Measurements from ENCODE around the gene TAOK2. TPM values are rescaled to one million over a fixed set of nuclear protein-coding genes. Genes with fewer than 3 reads are reported as not detected.

TAOK2 gene
- total RNA-seq, 4 donors from 2014 or later: 78.1 to 123 (median 90.9) TPM

DNA sequence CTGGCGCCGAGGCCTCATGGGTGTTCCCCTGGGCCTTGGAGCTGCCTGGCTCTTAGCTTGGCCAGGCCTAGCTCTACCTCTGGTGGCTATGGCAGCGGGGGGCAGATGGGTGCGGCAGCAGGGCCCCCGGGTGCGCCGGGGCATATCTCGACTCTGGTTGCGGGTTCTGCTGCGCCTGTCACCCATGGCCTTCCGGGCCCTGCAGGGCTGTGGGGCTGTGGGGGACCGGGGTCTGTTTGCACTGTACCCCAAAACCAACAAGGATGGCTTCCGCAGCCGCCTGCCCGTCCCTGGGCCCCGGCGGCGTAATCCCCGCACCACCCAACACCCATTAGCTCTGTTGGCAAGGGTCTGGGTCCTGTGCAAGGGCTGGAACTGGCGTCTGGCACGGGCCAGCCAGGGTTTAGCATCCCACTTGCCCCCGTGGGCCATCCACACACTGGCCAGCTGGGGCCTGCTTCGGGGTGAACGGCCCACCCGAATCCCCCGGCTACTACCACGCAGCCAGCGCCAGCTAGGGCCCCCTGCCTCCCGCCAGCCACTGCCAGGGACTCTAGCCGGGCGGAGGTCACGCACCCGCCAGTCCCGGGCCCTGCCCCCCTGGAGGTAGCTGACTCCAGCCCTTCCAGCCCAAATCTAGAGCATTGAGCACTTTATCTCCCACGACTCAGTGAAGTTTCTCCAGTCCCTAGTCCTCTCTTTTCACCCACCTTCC lies 13.9 kb downstream of the TAOK2 start:
- DNase-seq: peak in 1 of 3 donors; percentile 24
- no peak overlapping the region for H3K4me3 ChIP-seq
- TF ChIP-seq CTCF (IDR thresholded peaks at IDR 0.05): no peak
- TF ChIP-seq POLR2A (IDR thresholded peaks at IDR 0.05): no peak
- H3K9me3 ChIP-seq: no peaks in the 10 kb centered on the region
- no peaks in the 10 kb centered on the region for H3K4me1 ChIP-seq
- H3K36me3 ChIP-seq: peaks cover 0 to 99% (median 3%) of the 10 kb centered on the region in 3 donors
- H3K27me3 ChIP-seq: no peaks in the 10 kb centered on the region
- no peak overlapping the region for H3K27ac ChIP-seq

GRCh38 chr16:29988346-29989075 lies 14.8 kb downstream of the TAOK2 start:
- peaks cover 0 to under 1% (median 0%) of the 10 kb centered on the region in 4 donors for H3K4me1 ChIP-seq
- H3K27ac ChIP-seq: no peak overlapping the region
- no peaks in the 10 kb centered on the region for H3K27me3 ChIP-seq
- no peaks in the 10 kb centered on the region for H3K9me3 ChIP-seq
- no peak for TF ChIP-seq CTCF (IDR thresholded peaks at IDR 0.05)
- no peak for TF ChIP-seq POLR2A (IDR thresholded peaks at IDR 0.05)
- DNase-seq: peak in 1 of 3 donors; percentile 39
- H3K36me3 ChIP-seq: peaks cover 0 to 99% (median 3%) of the 10 kb centered on the region in 3 donors
- no peak overlapping the region for H3K4me3 ChIP-seq

- Histone ChIP-seq H3K27ac (no peak overlapping the region), H3K4me1 (peaks cover 0 to 8% (median 0%) of the 10 kb centered on the region in 4 donors), H3K36me3 (peaks cover 0 to 95% (median 3%) of the 10 kb centered on the region in 3 donors), H3K9me3 (no peaks in the 10 kb centered on the region), H3K27me3 (no peaks in the 10 kb centered on the region), H3K4me3 (no peak overlapping the region)
- no peak for TF ChIP-seq CTCF (IDR thresholded peaks at IDR 0.05)
- TF ChIP-seq POLR2A (IDR thresholded peaks at IDR 0.05): no peak
- DNase-seq: peak in 1 of 3 donors; percentile 21
Observed at GRCh38 chr16:29989111-29989858, 15.6 kb downstream of the TAOK2 start.

DNA sequence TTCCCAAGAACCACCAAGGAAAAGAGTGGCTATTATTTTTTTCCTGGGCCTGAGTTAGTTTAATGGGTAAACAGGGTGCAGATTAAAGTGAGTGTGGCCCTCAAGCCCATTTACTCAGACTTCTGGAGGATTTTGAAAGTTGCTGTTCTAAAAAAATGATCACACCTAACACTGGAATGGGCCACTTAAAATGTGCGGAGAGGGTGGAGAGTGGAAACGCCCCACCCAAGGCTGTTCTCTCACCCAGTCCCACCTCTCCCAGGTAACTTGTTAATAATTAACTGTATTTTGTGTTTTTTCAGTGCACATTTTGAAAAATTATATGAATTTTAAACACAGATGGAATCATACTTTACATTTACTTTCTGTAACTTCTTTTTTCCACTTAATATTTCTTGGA lies 16.4 kb downstream of the TAOK2 start:
- no peak for TF ChIP-seq POLR2A (IDR thresholded peaks at IDR 0.05)
- TF ChIP-seq CTCF (IDR thresholded peaks at IDR 0.05): no peak
- Histone ChIP-seq H3K4me3 (no peak overlapping the region), H3K9me3 (no peaks in the 10 kb centered on the region), H3K4me1 (peaks cover 0 to 15% (median 2%) of the 10 kb centered on the region in 4 donors), H3K36me3 (peaks cover 0 to 88% (median 3%) of the 10 kb centered on the region in 3 donors), H3K27me3 (no peaks in the 10 kb centered on the region), H3K27ac (no peak overlapping the region)
- DNase-seq: no peak

- H3K9me3 ChIP-seq: no peaks in the 10 kb centered on the region
Observed at GRCh38 chr16:29990883-29991570, 17.4 kb downstream of the TAOK2 start.

More at GRCh38 chr16:29990883-29991570, 17.4 kb downstream of the TAOK2 start:
- H3K27me3 ChIP-seq: no peaks in the 10 kb centered on the region
- H3K4me1 ChIP-seq: peaks cover 0 to 18% (median 2%) of the 10 kb centered on the region in 4 donors
- H3K4me3 ChIP-seq: no peak overlapping the region
- H3K27ac ChIP-seq: no peak overlapping the region
- no peak for TF ChIP-seq POLR2A (IDR thresholded peaks at IDR 0.05)
- TF ChIP-seq CTCF (IDR thresholded peaks at IDR 0.05): no peak
- H3K36me3 ChIP-seq: peaks cover 0 to 78% (median 3%) of the 10 kb centered on the region in 3 donors
- DNase-seq: no peak

All from Peyer's patch (tissue), 4 donors.